Fibroblast of skin of back (primary cell): Measurements from ENCODE around the gene CAPS.

Experiments used
- DNase-seq: peaks from one replicate; pipeline ENCODE4 v3.0.0-alpha.2; 2013

CAPS gene

DNA sequence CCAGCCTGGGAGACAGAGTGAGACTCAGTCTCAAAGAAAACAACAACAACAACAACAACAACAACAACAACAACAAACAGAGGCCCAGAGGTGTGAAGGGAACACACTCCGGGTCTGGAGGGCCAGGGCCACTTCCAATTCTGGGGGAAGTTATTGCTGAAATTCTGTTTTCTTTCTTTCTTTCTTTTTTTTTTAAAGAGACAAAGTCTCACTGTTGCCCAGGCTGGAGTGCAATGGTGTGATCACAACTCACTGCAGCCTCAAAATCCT, 3.5 kb upstream of the CAPS start:
- DNase-seq, result no peak

DNA sequence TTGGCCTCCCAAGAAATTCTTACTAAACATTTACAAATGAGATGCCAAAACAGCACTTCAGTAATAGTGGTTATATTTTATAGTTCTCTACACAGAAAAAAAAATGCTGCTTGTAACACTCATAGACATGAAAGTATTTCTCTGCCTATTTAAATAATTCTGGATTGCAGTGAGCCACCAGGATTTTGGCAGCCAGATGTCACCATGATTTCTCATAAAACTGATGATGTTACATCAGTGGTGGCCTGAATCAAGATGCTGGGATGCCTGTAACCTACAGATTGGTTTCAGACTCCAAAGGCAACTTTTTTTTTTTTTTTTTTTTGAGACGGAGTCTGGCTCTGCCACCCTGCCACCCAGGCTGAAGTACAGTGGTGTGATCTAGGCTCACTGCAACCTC, 2.7 kb upstream of the CAPS start:
- DNase-seq, result no peak

GRCh38 chr19:5914358-5914774, 312 bp downstream of the CAPS start:
- DNase-seq, result no peak

- no peak for DNase-seq
Observed at GRCh38 chr19:5914946-5915781, 1.1 kb downstream of the CAPS start.

DNA sequence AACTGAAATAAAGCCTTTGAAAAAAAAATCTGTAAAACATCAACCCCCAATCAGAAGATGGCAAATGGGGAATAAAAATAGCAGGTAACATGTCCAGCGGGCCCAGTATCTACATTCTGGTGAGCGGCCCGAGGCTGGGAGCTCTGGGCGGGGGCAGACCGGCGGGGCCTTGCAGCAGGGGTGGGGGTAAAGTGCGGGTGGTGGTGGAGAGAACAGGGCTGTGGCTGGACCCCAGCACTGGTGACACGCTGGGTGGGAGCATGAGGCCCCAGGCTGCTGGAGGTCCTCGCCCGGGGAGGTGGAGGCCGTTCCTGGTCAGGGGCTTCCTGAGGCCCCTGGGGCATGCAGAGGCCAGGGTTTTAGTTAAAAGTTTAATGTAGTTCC, 1.7 kb downstream of the CAPS start:
- DNase-seq, result no peak

DNA sequence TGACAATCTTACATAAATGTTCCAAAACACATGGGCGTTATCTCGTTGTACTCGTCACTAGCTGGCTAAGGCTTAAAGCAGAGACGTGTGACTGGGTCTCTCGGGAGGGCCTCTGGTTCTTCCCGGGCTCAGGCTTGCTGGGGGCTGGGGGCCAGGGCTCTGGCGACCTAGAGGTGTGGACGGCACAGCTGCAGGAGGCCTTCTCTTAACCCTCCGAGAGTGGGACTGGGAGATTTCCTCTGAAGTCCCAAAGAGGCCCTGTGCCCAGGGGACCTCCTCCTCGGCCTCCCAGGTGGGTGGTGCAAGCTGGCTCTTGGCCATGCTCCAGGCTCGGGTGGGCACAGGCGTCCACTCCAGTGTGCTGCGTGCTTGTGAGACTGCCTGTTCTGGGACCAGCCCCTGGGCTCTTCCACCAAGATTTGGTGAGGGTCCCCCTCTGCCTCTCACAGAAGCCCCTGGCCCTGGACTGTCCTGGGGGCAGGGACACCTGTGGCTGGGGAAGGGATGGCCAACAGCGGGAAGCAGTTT, 2.2 kb downstream of the CAPS start:
- no peak for DNase-seq

- DNase-seq, result no peak
Observed at GRCh38 chr19:5917431-5918107, 3.5 kb downstream of the CAPS start.

DNA sequence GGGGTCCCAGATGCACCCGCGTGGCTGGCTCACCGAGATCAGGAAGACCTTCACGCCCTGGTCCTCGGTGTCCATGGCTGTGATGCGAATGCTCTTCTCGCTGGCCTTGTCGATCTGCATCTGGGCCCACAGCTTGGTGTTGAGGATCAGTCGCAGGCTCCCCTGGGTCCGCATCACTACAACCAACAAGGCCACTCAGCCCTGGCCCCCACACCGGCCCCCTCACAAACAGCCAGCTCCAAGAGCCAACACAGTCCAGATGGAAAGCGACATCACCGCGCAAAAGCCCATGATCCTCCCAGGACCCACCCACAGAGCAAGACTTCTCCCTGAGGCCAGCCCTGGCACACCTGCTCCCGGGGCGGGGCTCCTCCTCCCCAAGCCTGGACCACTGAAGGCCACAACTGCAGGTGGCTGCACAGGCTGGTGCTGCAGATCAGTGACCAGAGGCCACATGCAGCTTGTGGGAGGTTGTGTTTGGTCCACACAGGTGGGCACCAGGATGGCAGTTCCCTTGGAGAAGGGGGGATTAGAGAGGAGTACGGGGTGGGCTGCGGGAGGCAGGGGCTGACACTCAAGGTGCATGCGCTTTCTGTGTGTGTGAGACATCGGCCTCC, 4.5 kb downstream of the CAPS start:
- no peak for DNase-seq

DNA sequence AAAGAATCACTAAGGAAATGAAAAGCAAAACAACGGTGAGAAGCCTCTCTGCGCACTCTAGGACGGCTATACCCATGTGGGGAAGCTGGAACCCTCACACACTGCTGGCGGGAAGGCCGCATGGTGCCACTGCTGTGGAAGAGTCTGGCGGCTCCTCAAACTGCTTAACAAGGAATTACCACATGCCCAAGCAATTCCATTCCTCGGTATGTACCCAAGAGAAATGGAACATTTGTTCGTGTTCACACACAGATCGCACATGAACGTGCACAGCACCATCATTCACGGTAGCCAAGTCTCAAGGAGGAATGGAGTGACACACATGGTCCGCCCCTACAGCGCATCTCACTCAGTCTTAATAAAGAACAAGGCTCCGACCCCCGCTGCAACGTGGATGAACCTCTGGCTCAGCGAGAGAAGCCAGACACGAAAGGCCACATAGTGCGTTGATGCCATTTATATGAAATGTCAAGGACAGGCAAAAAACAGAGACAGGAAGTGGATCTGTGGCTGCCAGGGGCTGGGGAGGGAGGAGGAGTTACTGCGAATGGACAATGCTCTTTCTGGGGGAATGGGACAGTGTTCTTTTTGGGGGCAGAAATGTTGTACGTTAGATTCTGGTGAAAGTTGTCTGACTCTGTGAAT, 7.6 kb downstream of the CAPS start:
- no peak for DNase-seq

GRCh38 chr19:5922161-5922545, 8.1 kb downstream of the CAPS start:
- no peak for DNase-seq

DNA sequence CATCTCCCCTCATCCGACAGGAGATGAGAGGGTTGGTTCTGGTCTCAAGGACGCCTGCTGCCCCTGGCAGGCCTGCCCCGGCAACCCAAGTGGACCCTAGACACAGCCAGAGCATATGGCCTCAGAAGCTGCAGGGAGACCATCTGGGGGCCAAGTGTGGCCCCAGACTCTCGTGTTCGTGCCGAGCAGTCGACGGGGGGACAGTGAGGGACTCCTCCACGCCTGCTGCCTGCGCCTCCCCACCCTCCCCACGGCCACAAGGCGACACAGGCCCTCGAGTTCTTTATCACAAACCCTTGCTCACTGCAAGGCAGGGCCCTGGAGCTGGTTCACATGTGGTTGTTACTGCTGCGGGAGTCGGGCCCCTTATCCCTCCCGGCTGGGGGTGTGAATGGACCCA, 9.3 kb downstream of the CAPS start:
- DNase-seq, result no peak

DNA sequence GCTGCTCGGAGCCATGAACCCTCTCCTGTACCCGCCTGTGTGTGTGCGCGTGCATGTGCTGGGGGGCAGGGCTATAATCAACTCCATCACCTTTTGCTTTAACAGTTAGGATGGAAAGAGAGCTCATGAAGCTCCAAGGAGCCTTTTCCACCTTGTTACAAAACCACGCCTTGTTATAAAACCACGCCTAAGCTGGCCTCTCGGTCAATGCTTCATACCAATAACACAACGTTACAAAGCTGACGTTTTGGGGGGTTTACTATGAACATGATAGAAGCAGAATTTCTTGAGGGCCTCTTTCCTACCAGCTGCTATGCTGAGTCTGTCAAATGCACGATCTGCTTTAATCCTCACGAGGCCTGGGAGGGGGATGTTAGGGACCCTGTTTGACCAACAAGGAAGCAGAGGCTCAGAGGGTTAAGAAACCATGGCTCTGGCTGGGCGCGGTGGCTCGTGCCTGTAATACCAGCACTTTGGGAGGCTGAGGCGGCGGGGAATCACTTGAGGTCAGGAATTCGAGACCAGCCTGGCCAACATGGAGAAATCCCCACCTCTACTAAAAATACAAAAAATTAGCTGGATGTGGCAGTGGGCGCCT, 11.9 kb downstream of the CAPS start:
- no peak for DNase-seq

- peak; percentile 83 for DNase-seq
Observed at GRCh38 chr19:5926641-5927440, 12.8 kb downstream of the CAPS start.

DNA sequence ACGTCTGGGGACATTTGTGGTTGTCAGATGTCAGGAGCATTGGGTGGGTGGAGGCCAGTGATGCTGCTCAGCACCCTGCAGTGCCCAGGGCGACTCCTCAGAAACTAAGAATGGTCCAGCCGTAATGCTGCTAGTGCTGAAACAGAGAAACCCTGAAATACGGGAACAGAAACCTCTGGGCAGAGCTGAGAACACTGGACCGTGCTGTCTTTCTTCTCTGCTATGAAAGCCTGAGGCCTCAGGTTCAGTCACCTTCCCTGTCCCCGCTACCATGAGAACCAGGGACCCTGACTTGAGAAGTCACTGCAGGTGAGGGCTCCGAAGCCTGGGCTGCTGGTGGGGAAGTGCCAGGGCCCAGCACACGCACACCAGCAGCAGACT, 13.4 kb downstream of the CAPS start:
- DNase-seq, result no peak

- no peak for DNase-seq
Observed at GRCh38 chr19:5929179-5929578, 15.1 kb downstream of the CAPS start.

GRCh38 chr19:5929625-5930024, 15.6 kb downstream of the CAPS start:
- no peak for DNase-seq

GRCh38 chr19:5931251-5931650, 17.2 kb downstream of the CAPS start:
- no peak for DNase-seq

DNA sequence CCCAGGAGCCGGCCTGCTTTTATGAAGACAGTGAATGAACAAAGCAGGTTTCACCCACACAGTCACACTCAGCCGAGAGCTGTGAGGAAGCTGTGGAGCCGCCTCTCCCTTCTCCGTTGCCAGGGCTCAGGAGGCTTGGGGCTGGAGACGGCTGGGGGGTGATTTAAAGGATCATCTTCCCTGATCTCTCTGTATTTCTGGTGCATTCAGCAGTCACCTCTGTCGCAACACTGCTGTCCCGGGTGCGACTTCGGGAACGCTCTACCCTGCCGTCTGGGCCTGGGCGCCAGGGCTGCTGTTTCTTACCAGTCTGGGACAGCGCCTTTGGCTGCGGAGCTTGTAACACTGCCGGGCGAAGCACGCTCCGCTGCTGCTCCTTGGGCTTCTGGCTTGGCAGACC, 18.1 kb downstream of the CAPS start:
- DNase-seq, result no peak

DNA sequence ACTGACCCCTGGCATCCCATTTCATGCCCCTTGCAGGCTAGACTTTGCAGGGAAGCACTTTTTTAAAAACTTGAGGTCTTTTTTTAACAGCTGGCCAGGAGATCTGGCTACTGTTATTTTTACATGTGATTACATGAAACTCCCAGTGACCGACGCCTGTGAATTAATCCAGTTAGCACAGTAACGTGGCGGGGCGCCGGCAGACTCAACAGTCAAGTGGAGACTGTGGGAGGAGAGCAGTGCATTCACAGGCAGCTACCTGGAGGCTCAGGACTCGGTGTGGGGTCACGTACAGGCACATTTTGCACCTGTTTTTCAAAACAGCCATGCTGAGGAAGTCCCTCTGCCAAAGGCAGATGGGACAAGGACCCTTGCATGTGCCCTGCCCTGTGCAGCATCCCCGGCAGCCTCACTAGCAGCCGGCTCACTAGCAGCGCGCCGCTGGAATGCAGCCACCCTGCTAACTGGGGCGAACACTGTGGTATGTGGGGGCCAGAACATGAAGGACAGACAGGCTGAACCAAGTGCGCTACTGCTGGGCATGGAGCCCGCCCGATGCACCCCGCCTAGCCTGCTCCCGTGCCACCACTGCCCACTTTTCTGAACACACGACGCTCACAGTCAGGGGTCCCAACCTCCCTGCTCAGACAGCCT, 18.7 kb downstream of the CAPS start:
- DNase-seq, result no peak

DNA sequence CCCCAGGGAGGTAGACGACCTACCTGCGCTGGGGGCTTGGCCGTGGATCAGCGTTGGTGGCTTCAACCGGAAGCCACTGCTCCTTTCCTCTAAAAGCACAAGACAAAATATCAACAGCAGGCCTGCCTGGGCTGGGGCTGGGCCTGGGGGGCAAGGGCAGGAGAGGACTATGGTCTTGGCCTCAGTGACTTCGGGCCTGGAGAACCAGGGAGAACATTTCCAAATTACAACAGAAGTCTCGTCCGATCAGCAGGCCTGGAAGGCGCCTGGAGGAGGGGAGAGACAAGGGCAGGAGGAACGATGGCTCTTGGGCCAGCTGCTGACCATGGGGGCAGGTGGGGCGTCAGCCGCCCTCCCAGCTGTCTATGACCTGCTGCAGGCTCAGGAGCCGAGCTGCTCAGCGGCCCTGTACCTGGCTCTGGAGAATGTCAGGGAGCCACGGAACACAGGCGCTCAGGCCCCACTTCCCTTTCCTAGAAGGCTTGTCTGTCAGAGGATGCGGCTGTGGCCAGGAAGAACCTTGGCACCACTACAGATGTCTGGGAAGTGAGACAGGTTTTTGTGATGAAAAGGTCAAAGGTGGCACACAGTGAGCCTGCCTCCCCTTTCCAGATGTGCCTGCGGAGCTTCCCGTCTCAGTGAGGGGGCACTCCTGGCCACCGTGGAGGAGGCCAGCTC, 19.5 kb downstream of the CAPS start:
- DNase-seq, result no peak

DNA sequence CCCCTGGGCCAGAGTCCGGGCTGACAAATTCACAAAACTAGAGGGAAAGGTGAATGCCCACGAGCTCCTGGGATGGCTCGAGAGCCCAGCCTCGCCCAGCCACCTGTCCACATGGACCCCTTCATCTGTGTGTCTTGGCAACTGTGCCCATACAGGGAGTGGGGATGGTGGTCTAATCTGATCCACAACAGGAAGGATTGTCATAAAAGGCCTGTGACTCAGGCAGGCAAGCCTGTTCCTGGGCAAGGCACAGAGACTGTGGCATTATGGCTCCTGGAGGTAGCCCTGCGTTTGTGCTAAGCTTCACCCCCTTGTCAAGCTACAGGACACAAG, 20.0 kb downstream of the CAPS start:
- DNase-seq, result no peak
